ENCODE measurements around the gene ATP5PF. TPM values are rescaled to one million over a fixed set of nuclear protein-coding genes. Genes with fewer than 3 reads are reported as not detected.
"Not testable (repeated sequence)": the region's sequence is repeated elsewhere in the genome, so short reads cannot be mapped to it uniquely, and the experiment has no call there.

The ATP5PF gene, protein sequence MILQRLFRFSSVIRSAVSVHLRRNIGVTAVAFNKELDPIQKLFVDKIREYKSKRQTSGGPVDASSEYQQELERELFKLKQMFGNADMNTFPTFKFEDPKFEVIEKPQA
- total RNA-seq, result 95.4 and 122 TPM in 2 replicates

DNA sequence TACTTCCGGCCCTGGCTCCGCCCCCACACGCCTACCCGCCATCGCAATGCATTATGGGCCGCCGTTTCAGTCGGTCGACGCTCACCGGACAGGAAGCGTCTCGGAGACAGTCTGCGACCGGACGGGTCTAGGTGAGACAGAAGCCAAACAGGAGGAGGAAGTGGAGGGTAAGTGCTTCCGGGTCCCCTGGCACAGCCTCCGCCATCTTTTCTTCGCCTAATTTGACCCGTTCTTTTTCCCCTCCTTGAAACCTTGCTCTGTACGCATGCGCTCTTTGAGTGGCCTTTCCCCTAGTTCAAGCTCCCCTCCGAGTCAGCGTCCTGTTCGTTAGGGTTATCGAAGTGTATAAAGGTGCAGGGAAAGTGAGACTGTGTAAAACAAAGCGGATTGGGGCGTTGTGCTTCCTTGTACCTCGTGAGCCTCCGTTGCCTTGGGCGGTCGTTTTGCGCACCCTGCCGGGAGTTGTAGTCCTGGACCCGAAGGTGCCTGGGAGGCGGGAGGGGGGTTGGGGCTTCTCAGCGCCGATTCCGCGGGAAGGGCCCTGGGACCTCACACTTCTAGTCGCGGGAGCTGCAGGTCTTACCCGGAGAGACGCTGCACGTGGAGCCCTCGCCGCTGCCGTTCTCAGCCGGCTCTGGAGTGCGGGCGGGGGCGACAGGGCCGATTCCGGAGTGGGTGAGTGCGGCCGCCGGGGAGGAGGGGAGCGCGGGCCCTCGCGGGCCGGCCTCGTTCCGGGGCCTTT is at the start of gene ATP5PF, which contains the start of gene GABPA:
Gene ATP5PF (minus strand): TSS at position 1 of the 742 bp plus-strand sequence. CDS start 5,110 bp downstream, outside the sequence.
Gene GABPA (plus strand): TSS at position 69 of the 742 bp plus-strand sequence. CDS start 6,627 bp downstream, outside the sequence.
- peak; percentile 97 for DNase-seq (ENCODE audit: extremely low read depth, low read depth, low spot score)

DNA sequence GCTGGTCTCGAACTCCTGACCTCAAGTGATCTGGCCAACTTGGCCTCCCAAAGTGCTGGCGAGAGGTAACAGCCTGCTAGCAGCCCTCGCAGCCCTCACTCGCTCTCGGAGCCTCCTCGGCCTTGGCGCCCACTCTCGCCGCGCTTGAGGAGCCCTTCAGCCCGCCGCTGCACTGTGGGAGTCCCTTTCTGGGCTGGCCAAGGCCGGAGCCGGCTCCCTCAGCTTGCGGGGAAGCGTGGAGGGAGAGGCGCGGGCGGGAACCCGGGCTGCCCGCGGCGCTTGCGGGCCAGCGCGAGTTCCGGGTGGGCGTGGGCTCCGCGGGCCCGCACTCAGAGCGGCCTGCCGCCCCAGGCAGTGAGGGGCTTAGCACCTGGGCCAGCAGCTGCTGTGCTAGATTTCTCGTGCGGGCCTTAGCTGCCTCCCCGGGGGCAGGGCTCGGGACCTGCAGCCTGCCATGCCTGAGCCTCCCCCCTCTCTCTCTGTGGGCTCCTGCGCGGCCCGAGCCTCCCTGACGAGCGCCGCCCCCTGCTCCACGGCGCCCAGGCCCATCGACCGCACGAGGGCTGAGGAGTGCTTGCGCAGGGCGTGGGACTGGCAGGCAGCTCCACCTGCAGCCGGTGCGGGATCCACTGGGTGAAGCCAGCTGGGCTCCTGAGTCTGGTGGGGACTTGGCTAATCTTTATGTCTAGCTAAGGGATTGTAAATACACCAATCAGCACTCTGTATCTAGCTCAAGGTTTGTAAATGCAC is 43.6 kb upstream of the ATP5PF start:
- DNase-seq (ENCODE audit: extremely low read depth, low read depth, low spot score), result not testable (repeated sequence)

DNA sequence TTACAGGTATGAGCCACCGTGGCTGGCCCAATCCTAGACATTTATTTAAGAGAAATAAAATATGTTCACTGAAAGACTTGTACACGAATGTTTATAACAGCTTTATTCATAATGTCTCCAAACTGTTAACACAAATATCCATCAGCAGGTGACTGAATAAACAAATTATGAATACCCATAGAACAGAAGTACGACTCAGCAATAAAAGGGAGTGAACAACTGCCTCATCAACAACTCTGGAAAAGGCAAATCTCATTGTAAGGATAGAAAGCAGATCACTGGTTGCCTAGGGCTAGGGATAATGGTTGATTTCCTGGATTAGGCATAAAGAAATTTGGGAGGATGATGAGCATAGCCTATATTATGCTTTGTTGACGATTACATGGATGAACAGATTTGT is 41.7 kb upstream of the ATP5PF start:
- no peak for DNase-seq (ENCODE audit: extremely low read depth, low read depth, low spot score)

DNA sequence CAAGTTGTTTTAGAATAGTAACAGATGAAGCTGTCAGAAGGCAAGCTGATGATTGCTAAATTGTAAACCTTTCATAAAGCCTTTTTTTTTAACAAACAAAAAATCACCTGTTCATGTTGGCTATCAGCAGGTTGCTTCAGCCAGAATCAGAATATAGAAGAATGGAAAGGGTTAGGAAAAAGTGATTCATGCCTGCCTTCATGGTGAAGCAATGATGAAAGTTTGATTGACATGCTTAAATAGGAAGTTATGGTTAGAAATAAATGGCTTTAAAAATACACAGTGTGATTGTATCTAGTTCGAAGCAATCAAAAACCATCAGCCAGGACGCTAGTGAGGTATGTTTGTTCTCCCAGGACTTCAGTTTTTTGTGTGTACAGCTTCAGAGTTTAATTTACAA is 38.0 kb upstream of the ATP5PF start:
- no peak for DNase-seq (ENCODE audit: extremely low read depth, low read depth, low spot score)

DNA sequence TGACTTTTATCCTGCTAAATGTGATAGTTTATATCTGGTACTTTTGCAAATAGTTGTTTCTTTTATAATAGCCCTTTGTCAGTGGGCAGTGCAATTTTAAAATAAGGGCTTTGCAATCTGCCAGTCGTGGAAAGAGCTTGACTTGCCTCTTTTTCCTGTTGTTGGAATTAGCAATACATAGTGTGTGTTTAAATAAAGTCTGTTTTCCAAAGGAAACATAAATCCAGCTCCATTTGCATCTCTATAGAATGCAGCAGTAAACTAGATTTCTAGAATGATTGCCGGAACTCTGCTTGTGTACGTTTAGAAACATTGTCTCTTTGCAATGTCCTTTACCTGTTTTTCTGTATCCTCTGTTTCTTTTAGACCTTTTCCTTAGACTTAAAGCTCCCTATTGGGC is 33.2 kb upstream of the ATP5PF start:
- DNase-seq (ENCODE audit: extremely low read depth, low read depth, low spot score), result no peak

DNA sequence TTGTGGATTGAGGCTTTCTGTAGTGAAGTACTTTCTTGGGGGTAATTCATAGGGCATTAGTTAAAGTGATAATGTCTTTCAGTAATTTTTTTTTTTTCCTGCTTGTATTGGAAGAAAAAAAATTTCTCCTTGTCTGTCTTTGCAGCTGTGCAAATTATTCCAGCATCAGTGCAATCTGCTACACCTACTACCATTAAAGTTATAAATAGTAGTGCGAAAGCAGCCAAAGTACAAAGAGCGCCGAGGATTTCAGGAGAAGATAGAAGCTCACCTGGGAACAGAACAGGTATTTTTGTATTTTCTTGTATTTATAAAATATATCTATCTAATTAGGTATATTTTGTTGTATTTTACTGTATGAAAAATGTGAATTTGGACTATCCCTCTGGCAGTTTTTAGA is 29.4 kb upstream of the ATP5PF start:
- DNase-seq (ENCODE audit: extremely low read depth, low read depth, low spot score), result no peak

DNA sequence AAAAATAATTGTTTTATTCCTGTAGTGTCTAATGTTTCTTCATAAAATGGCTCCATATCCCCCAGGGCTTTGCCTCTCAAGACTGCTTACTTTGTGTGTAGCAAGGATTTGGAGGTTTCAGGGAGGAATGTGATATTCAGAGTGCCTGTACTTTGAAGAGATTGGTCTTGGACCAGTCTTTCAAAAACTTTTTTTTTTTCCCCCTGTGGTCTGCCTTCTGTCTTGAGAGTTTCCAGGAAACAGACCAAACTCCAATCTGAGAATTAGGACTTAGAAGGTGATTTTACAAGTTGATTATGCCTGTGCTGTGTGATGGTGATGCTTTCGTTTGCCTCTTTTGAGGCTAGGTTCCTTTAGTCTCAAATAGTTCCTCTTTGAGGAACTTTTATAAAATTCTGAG is 26.0 kb upstream of the ATP5PF start:
- DNase-seq (ENCODE audit: extremely low read depth, low read depth, low spot score), result no peak

DNA sequence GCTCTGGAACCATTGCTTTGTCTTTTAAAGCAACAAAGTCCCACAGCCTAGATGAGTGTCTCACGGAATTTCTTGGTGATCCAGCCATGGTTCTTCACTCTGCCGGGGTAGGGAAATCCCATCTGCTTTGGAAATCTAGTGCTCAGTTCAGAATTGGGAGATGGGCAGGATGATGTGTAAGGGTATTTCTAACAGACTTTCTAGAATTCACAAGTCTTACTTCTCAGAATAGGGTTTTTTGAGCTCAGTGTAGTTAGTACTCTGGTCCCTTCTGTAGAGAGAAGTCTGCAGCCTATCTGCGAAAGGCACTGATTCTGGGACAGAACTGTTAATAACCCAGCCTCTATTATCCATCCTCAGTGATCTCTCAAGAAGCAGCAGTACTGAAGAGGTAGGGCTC is 25.4 kb upstream of the ATP5PF start:
- no peak for DNase-seq (ENCODE audit: extremely low read depth, low read depth, low spot score)

DNA sequence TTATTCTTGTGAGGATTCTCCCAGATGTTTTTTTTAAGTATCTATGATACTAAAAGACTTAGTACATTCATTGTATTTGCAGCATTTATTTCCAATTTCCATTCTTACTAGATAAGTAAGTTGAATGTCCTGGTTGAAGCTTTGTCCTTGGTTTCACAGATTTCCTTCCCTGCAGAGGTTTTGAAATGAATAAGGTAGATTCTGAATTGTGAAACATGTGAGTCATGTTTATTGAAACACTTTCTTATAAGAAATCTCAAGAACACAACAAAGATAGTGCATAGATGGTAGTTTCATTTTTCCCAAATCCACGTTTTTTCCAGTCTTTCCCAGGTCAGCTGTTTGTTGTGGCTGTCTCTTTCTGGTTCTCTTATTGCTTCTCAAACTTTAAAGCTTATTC is 24.9 kb upstream of the ATP5PF start:
- DNase-seq (ENCODE audit: extremely low read depth, low read depth, low spot score), result no peak

DNA sequence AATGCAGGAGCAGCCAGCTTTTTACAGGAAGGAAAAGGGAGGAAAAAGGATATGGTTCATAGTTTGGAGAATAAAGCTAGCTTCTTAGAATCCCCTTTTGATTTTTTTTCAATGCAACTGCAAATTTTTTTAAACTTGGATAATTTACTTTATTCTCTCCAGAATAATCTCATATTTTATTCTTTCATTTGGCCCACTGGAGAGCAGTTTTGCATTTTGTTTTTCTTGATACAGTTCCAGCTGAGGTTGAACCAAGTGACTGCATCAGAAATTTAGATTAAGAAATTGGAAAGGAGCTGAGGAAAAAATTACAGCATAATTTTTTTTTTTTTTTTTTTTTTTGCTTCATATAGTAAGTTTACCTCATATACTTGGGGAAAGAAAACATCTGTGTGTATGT is 22.8 kb upstream of the ATP5PF start:
- DNase-seq (ENCODE audit: extremely low read depth, low read depth, low spot score), result no peak

DNA sequence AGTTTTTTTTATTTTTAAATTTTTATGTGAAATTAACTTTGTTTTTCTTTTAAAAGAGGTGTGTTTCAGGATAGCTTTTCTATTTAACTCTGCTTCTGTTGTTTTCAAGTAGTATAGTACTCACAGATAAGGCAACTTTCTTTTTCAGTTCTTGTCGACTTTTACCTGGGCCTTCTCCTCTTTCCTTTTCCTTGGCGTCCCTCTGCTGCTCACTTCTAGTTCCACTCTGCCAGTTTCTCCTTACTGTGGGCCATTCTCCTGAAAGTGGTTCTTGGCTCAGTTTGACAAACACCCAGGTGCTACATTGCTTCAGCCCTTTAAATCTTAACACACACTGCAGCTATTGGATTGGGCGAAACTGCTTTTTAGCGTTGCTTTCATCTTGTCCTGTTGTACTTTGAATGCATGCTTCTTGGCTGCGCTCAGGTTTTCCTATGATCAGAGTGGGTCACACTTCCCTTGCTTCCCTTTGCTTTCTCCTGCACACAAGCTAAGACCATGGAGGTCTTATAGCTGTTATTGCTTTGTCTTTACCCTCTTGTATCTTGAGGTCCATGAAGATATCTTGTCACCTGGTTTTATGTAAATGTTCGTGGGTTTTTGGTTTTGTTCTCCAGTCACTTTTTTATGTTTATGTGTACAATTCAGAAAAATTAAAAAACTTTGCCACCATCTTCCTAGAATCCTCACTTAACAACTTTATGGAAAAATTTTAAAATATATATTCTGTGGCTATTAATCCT is 21.7 kb upstream of the ATP5PF start:
- no peak for DNase-seq (ENCODE audit: extremely low read depth, low read depth, low spot score)

DNA sequence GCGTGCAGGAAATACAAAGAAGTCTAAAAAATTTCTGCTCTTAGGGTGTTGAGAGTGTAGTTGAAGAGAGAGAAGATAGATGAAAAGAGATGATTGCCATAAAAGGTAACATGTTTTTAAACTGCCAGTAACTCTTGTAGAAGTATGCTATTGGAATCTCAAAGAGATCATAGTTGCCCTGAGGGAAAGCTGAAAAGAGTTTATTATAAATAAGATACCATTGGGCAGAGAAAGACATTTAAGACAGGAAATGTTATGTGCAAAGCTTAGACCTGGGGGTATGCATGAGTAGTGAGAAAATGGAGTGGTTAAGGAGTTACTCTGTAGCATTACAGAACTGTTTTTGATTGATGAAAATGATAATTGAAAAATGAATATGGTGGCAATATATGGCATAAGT is 17.7 kb upstream of the ATP5PF start:
- DNase-seq (ENCODE audit: extremely low read depth, low read depth, low spot score), result no peak

DNA sequence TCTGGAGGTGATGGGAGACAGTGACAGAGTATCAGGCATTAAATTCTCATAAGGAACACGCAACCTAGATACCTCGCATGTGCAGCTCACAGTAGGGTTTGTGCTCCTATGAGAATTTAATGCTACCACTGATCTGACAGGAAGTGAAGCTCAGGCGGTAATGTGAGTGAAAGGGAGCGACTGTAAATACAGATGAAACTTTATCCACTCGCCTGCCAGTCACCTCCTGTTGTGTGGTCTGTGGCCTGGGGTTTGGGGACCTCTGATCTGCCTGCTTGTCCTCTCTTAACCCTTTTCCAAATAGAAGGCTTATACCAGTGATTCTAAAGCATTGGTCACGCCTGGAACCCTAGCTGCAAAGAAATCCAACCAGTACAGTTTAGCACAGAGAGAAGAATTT is 15.4 kb upstream of the ATP5PF start:
- DNase-seq (ENCODE audit: extremely low read depth, low read depth, low spot score), result no peak

DNA sequence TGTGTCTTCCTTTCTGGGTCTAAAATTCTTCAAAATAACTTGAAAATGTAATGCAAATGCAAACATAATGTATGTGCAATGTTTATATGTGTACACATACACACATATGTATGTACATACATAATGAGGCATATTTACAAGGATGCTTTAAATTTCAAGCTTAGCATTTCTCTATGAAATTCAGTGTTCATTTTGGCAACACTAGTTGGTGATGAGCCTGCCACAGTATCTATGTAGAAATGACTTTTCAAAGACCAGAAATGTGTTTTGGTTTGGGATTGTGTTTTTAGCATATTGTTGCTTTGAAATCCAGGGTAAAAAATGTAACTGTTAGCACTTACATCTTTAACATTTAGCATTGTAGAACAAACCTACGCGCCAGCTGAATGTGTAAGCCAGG is 10.2 kb upstream of the ATP5PF start:
- no peak for DNase-seq (ENCODE audit: extremely low read depth, low read depth, low spot score)

DNA sequence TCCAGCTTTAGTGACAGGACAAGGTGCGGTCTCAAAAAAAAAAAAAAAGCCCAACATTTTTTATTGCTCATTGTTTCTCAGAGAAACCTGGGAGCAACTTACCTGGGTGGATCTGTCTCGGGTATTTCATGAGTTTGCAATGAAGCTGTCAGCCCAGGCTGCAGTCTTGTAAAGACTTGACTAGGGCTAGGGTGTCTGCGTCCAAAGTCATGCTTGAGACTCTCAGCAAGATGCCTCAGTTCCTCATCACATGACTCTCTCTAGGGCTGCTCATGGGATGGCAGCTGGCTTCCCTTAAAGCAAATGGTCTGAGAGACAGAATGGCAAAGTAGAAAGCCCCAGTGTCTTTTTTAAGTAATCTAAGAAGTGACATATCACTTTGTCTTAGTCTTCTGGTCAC is 8.2 kb upstream of the ATP5PF start:
- DNase-seq (ENCODE audit: extremely low read depth, low read depth, low spot score), result no peak

DNA sequence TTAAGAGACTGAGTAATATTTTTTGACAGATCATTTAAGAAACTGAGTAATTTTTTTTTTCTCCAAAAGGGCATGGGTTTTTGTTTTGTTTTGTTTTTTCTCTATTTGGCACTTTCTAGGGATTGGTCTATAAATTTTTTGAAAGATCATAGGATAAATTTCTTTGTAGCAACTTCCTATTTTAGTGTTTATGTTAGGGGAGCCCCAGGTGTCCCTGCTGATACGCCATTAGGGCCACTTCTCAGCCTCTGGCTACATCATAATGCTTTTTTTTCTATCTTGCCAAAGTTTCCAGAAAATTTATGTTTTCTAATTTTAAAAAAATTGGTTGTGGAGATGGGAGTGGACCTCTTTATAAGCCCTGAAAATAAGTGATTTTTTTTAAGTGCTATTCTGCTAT is 2.7 kb upstream of the ATP5PF start:
- DNase-seq (ENCODE audit: extremely low read depth, low read depth, low spot score), result no peak

DNA sequence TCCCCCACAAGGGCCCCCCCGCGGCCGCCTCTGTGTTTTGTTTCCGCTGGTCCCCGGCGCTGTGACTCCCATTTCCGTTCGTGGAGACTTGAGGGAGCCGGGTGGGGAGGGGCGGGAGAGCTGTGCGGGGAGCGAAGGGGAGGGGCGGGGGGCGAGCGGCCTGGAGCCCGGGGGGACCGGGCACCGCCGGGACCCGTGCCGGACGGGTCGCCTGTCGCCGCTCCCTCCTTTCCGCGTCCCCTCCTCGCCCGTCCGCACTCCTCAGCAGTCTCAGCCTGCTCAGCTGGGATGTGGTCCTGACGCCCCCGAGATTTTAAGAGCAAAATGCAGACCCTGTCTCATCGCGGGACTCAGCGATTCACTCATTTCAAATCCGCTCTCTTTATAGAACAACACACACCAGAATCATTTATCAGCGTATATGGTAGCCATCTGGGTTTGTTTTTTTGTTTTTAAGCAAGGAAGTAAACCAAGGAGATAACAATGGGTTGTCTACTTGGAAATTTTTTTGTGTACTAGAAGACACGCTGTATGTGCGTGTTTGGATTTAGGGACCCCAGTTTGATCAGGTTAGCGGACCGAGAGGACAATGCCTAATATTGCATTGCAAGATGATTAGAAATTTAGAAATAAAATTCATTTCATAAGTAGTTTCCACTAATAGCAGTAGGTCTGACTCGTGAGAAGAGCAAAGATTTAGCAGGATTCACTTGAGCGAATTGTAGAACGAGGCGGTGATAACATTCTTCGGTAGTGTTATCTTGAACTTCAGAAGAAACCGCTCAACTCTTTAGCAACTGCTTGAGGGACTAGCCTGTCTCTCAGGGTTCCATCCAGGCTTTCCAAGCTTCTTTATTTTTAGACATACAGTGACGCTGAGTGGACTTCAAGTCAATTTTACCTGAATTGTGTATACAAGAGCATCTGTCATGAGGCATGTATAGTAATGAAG is 1.2 kb upstream of the ATP5PF start:
- no peak for DNase-seq (ENCODE audit: extremely low read depth, low read depth, low spot score)

DNA sequence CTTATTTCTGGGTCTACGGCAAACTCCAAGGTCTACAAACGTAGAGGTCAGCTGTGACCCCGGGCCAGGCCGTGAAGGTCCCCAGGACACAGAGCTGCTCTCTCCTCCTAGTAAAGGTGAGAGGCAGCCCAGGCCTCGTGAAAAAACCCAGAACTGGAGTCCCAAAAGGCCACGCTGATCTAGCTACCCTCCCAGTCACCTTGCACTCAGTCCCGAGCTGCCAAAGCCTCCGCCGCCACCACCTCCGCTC is 125 bp downstream of the ATP5PF start:
- DNase-seq (ENCODE audit: extremely low read depth, low read depth, low spot score), result no peak

DNA sequence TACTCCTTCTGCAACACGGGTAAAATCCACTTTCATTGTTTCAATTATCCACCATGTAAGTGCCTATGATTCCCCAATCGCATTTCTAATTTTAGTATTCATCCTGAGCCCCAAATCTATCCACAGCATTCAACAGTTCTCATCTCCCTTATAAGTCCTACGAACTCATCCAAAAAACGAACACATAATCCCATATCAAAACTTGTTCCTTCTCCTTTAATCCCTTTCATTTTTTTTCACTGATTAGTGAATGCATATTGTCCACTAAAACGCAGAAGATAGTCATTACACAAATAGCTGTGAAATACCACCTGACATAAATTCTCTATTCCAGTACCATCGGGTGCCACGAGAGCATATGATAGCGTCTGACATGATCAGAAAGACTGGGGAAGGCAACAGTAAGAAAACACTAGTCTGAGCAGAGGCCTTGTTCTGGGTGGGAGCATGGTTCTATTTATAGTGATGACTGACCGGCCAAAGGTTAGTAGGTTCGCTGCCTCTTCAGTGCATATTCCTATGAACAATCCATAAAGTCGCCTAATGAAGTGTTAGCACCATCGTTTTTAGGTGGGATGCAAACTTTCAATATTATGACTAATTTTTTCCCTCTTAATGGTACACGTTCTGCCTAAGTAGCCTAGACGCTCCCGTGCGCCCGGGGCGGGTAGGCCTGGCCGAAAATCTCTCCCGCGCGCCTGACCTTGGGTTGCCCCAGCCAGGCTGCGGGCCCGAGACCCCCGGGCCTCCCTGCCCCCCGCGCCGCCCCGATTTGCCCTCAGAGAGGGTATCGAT is 648 bp downstream of the ATP5PF start:
- DNase-seq (ENCODE audit: extremely low read depth, low read depth, low spot score), result no peak
